Kidney glomerular epithelial cell (primary cell): ENCODE measurements around the gene RNF10.
A peak's percentile ranks its signal among the peaks of the same experiment; 100 is the strongest.
"Not testable (repeated sequence)": the region's sequence is repeated elsewhere in the genome, so short reads cannot be mapped to it uniquely, and the experiment has no call there.

Source experiments
- DNase-seq: peaks from one replicate; lab custom pipeline; 2025; lab: John Stamatoyannopoulos, UW

The RNF10 gene

GRCh38 chr12:120580787-120581723 lies 46.9 kb downstream of the RNF10 start, which contains the start of gene POP5:
Gene POP5 (minus strand): TSS chr12:120581402. CDS start chr12:120581362, 40 bp downstream.
- peak; percentile 98 for DNase-seq

DNA sequence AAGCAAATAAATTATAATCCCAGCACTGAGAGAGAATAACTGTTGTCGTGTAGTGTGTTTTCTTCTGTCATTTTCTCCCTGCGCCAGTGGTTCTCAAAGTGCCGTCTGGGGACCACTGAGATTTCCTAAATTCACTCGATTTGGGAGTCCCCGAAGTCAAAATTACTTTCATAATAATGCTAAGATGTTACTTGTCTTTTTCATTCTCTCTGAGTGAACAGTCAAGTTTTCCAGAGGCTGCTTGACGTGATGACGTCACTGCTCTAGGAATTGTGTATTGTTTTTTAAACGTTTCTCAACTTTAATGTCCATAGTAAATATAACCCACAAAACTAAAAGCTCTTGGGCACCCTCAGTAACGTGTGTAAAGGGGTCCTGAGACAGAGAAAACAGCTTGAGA lies 47.8 kb downstream of the RNF10 start:
- no peak for DNase-seq

- peak; percentile 12 for DNase-seq
Observed at GRCh38 chr12:120583478-120584030, 49.4 kb downstream of the RNF10 start.

GRCh38 chr12:120584343-120585149 lies 50.4 kb downstream of the RNF10 start:
- no peak for DNase-seq

DNA sequence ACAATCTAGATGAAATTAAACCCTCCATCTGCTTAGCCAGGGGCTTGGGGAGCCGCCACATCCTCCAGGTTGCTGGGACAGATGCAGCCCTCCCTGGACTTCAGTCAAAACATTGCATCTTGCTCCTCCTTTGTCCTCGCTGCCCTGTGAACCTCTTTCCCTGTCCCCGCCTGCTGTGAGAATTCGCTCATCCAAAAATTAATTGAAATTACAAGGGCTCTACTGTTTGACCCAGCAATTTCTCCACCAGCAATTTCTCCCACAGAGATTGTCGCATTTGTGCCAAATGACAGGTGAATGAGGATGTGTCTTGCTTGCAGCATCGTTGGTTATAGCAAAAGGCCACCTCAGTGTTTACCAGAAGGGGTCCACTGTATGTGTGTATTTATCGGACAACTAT lies 52.0 kb downstream of the RNF10 start:
- no peak for DNase-seq

GRCh38 chr12:120586860-120587259 lies 52.7 kb downstream of the RNF10 start:
- no peak for DNase-seq

- DNase-seq: no peak
Observed at GRCh38 chr12:120588371-120588770, 54.2 kb downstream of the RNF10 start.

DNA sequence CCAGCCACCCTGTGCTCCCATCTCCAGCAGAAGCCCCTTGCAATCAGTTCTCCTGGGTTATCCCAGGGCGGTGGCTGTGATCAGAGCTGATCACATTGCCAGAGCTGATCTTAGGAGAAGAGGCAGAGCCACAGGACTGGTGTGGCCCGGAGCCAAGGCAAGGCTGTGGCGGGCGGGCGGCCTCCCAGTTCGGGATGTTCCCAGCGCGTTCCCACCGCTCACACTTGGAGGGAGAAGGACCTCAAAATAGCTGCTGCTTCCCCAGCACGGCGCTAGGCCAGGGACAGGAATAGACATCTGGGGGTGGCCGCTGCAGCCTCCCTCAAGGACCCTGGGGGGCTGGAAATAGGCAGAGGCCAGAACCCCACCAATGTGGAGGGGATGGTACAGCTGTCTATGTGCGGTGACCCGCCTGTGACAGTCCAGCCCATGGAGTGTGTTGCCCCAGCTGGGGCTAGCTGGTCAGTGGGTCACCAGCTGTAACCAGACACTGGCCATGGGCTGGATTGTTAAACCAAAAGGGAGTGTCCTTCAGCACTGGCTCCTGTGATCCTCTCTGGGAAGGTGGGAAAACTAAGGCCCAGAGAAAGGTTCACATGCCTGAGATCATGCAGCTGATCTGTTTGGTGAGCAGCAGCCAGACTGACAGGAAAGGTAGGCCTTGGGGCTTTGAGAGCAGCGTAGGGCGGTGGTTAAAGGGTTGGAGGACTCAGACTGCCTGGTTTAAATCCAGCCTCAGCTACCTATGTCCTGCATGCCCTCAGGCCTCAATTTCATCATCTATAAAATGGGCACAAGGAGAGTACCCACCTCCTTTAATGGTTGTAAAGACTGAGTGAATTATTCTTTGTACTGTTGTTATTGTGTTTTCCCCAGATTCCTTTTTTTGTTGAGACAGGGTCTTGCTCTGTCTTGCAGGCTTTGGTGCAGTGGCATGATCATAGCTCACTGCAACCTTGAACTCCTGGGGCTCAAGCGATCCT lies 55.1 kb downstream of the RNF10 start:
- no peak for DNase-seq

DNA sequence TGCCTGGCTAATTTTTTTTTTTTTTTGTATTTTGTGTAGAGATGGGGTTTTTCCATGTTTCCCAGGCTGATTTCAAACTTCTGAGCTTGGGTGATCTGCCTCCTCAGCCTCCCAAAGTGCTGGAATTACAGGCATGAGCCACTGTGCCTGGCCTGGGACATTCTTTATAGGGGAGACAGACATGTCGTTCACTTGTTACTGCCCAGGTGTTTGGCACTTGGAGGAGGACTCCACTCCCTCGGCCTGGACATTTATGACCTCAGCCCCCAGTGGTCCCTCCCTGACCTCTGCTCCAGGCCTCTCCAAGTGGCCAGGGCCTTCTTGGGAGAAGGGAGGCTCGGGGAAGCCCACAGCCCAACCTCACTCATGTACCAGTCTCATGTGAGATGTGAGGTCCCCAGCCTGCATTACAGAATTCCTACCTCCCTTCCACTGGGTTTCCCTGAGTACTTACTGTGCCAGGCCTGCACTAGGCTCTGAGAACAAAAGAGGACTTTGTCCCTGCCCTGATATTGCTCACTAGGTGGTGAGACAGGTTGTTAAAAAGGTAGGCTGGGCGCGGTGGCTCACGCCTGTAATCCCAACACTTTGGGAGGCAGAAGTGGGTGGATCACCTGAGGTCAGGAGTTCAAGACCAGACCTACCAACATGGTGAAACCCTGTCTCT lies 56.7 kb downstream of the RNF10 start:
- DNase-seq: no peak

- DNase-seq: no peak
Observed at GRCh38 chr12:120592121-120593049, 58.2 kb downstream of the RNF10 start.

DNA sequence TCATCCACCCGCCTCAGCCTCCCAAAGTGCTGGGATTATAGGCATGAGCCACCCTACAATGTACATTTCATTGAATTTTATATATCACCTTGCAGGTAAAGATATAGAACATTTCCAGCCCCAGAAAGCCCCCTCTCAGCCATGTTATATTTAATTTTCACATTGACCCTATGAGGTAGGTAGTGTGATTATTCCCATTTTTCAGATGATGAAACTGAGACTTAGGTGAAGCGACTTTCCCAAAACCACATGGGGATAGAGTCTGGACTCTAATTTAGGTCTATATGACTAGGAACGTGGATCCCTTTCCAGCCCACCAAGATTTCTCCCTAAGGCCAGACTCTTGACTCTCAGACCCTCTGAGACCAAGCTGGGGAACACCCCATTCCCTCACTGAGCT lies 62.7 kb downstream of the RNF10 start:
- DNase-seq: no peak

DNA sequence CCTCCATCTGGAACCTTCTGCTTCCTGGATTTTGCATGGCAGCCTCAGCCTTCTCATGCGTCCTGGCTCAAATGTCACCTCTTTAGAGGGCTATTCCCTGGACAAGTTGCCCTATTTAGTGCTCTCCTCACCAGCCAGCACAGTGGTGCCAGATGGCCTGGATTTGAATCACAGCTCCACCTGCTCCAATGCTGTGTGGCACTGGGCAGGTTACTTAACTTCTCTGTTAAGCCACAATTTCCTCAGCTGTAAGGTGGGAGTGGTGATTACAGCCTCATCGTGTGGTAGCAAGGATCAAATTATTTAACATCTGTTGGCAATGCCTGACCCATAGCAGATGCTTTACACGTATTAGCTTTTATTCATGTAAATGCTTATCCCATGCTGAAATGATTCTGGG lies 63.7 kb downstream of the RNF10 start:
- DNase-seq: no peak

- DNase-seq: peak; percentile 76
Observed at GRCh38 chr12:120598674-120599463, 64.7 kb downstream of the RNF10 start.

DNA sequence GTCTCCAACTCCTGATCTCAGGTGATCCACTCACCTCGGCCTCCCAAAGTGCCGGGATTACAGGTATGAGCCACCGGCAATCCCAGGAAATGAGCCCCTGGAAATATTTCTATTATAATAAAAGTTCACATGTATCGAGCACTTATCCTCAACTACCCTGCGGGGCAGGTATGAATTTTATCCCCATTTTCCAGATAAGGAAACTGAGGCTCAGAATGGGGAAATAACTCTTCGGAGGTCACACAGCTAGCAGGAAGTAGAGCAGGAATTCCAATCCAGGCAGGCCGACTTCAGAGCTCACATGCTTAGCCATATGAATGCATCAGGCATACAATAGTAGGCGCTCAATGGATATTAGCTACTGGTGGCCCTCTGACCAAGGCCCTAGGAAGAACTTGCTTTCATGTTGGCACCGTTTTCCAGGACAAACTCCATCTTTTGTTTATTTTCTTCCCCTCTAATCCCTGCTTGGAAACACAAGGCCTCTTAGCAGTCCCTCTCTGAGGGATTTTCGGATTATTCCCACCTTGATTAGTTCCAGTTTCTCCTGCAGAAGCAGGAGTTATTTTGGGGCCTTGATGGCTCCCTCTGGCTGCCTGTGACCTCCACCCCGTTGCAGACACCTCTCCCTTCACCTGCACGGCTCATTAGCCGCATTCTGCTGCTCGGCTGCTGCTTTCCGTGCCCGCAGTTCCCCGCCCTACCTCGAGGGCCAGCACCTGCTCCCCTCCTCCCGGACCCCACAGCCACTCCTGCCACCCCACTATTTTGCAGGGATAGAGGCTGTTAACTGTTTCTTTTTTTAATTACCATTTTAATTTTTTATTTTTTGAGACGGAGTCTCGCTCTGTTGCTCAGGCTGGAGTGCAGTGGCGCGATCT lies 65.8 kb downstream of the RNF10 start:
- no peak for DNase-seq

DNA sequence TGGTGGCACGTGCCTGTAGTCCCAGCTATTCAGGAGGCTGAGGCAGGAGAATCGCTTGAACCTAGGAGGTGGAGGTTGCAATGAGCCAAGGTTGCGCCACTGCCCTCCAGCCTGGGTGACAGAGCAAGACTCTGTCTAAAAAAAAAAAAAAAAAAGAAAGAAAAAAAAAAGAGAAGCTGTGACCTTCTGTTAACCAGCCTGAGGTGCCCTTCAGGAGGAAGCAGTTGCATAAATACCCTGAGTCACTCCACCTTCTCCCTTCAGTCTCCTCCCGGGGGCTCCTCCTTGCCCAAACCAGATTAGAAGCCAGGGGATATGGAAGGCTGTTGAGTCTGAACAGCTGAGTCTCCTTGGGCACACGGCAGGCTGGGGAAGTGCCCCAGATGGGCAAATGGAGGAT lies 68.3 kb downstream of the RNF10 start:
- not testable (repeated sequence) for DNase-seq

DNA sequence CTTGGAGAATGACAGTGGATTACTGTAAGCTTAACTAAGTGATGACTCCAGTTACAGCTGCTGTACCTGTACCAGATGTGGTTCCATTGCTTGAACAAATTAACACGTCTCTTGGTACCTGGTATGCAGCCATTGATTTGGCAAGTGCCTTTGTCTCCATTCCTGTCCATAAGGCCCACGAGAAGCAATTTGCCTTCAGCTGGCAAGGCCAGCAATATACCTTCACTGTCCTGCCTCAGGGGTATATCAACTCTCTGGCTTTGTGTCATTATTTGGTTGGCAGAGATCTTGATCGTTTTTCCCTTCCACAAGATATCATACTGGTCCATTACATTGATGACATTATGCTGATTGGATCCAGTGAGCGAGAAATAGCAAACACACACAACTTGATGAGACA lies 76.4 kb downstream of the RNF10 start:
- no peak for DNase-seq

DNA sequence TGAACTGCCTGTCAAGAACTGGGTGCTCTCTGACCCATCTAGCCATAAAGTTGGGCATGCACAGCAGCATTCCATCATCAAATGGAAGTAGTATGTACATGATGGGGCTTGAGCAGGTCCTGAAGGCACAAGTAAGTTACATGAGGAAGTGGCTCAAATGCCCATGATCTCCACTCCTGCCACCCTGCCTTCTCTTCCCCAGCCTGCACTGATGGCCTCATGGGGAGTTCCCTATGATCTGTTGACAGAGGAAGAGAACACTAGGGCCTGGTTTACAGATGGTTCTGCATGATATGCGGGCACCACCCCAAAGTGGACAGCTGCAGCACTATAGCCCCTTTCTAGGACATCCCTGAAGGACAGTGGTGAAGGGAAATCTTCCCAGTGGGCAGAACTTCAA lies 77.4 kb downstream of the RNF10 start:
- DNase-seq: not testable (repeated sequence)

DNA sequence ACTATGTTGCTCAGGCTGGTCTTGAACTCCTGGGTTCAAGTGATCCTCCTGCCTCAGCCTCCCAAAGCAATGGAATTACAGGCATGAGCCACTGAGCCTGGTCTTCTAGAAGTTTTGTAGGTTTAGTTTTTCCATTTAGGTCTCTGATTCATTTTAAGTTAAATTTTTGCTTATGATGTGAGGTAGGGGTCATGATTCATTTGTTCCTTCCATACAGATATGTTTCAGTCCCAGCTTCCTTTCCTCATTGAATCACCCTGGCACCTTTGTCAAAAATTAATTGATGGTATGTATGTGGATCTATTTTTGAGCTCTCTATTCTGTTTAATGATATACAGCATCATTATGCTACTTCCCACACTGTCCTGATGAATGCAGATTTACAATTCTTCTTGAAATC lies 80.7 kb downstream of the RNF10 start:
- DNase-seq: no peak
